ENCODE data around the gene TLR8.

The TLR8 gene

GRCh38 chrX:12967711-12968465, 61.5 kb downstream of the TLR8 start:
- no peak for DNase-seq

GRCh38 chrX:12970691-12971202, 64.3 kb downstream of the TLR8 start:
- DNase-seq: peak; percentile 37

- DNase-seq: no peak
These were observed 65.0 kb downstream of the TLR8 start for GRCh38 chrX:12971282-12972003.

GRCh38 chrX:12972243-12972642, 65.8 kb downstream of the TLR8 start:
- DNase-seq: no peak

All from right kidney (tissue), 1 donor.